ENCODE results near the gene FOXQ1. TPM values are rescaled to one million over a fixed set of nuclear protein-coding genes. Genes with fewer than 3 reads are reported as not detected.

Gene FOXQ1
- total and polyA plus RNA-seq, 2 of the 13 experiments (the other 11 are each of a cell fraction or from before 2014, with no cell fraction given): 35.2 to 39.8 TPM

- TF ChIP-seq ZNF17 (CRISPR knock-in tag; IDR thresholded peaks at IDR 0.05) (no peak), ZBTB34 (CRISPR knock-in tag; IDR thresholded peaks at IDR 0.05) (peak; percentile 36; the same call in 1 of the 2 replicates), ZNF772 (CRISPR knock-in tag; IDR thresholded peaks at IDR 0.05) (peak; percentile 77; the same call in 1 of the 2 replicates), PRDM10 (CRISPR knock-in tag; IDR thresholded peaks at IDR 0.05; ENCODE audit: low read depth) (no peak), ZSCAN30 (CRISPR knock-in tag; IDR thresholded peaks at IDR 0.05) (no peak), PHF8 (CRISPR knock-in tag; IDR thresholded peaks at IDR 0.05) (no peak; the same call in 1 of the 2 replicates), ZHX1 (CRISPR knock-in tag; IDR thresholded peaks at IDR 0.05; ENCODE audit: low read depth) (no peak), CEBPG (CRISPR knock-in tag; IDR thresholded peaks at IDR 0.05) (peak; percentile 66), MYPOP (CRISPR knock-in tag; IDR thresholded peaks at IDR 0.05) (no peak), ZBTB37 (CRISPR knock-in tag; IDR thresholded peaks at IDR 0.05) (no peak), PAWR (CRISPR knock-in tag; IDR thresholded peaks at IDR 0.05; ENCODE audit: borderline replicate concordance) (no peak), ZNF7 (CRISPR knock-in tag; IDR thresholded peaks at IDR 0.05) (no peak), ETV5 (CRISPR knock-in tag; IDR thresholded peaks at IDR 0.05; ENCODE audit: borderline replicate concordance) (0 out of 2 replicates have a peak, but pooled peaks have one; percentile 8)
These were observed 44.7 kb upstream of the FOXQ1 start (continued) for GRCh38 chr6:1267057-1267732.
